ENCODE measurements around the gene HMX3.

DNA sequence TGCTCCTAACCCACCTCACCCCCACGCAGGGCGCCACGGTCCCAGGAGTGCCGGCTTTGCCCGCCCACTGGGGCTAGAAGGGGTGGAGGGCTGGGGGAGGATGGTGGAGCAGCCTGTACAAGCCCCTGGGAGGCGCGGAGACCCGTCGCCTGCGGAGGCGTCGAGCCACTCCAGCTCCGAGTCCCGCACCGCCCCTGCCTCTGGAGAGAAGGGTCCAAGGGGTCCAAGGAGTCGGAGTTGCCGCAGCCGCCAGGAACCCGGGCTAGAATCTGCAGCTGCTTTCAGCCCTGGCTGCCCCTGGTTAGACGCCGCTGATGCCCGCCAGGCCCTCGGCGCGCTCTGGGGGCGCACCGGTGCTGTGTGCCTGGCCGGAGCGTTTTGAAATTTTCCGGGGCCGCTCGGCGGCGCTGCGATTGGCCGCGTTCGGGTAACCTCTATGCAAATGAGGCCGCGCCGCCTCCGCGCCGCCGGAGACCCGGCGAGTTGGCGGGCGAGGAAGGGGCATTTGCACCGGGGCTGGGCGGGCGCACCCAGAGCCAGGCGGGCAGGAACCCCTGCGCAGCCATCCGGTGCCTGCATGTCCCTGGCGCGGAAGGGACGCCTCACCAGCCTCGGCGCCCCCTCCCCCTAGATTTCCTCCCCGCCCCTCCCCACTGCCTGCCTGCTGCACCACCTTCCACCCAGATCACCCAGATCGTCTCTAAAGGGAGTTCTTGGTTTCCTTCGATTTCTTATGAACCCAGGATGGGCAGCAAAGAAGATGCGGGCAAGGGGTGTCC lies 12.1 kb downstream of the HMX3 start, which contains the start of gene HMX2:
- TF ChIP-seq, protein P1, sequence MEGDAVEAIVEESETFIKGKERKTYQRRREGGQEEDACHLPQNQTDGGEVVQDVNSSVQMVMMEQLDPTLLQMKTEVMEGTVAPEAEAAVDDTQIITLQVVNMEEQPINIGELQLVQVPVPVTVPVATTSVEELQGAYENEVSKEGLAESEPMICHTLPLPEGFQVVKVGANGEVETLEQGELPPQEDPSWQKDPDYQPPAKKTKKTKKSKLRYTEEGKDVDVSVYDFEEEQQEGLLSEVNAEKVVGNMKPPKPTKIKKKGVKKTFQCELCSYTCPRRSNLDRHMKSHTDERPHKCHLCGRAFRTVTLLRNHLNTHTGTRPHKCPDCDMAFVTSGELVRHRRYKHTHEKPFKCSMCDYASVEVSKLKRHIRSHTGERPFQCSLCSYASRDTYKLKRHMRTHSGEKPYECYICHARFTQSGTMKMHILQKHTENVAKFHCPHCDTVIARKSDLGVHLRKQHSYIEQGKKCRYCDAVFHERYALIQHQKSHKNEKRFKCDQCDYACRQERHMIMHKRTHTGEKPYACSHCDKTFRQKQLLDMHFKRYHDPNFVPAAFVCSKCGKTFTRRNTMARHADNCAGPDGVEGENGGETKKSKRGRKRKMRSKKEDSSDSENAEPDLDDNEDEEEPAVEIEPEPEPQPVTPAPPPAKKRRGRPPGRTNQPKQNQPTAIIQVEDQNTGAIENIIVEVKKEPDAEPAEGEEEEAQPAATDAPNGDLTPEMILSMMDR (IDR thresholded peaks at IDR 0.05): no peak
- TF ChIP-seq POLR2A (IDR thresholded peaks at IDR 0.05): no peak

Measured in Peyer's patch (tissue), 4 donors.